Trophoblast cell (in vitro differentiated cells and primary cell): ENCODE results near the gene TEAD1.
A peak's percentile ranks its signal among the peaks of the same experiment; 100 is the strongest.

Experiments used
- DNase-seq, 2 donors: peaks; one replicate each; pipeline ENCODE4 v3.0.0-alpha.2; 2016
- H2AFZ ChIP-seq: 2 replicates; pipeline ENCODE4 v1.6.1; 2013; ENCODE audit warnings: low read length, moderate library complexity, mild to moderate bottlenecking; ENCODE audit not compliant: insufficient read depth, poor library complexity
- H2AK5ac ChIP-seq: 2 replicates; pipeline ENCODE4 v1.6.1; 2013; ENCODE audit warnings: mild to moderate bottlenecking, low read length
- H2BK120ac ChIP-seq: 2 replicates; pipeline ENCODE4 v1.6.1; 2013; ENCODE audit warnings: low read length, mild to moderate bottlenecking, moderate library complexity; ENCODE audit not compliant: insufficient read depth, poor library complexity
- H2BK12ac ChIP-seq: 2 replicates; pipeline ENCODE4 v1.6.1; 2013; ENCODE audit warnings: mild to moderate bottlenecking, low read length, moderate library complexity
- H2BK5ac ChIP-seq: 2 replicates; pipeline ENCODE4 v1.6.1; 2013; ENCODE audit warnings: low read length, low read depth, moderate library complexity, mild to moderate bottlenecking; ENCODE audit not compliant: poor library complexity
- H3K14ac ChIP-seq: 2 replicates; pipeline ENCODE4 v1.6.1; 2013; ENCODE audit warnings: mild to moderate bottlenecking, low read length
- H3K18ac ChIP-seq: 2 replicates; pipeline ENCODE4 v1.6.1; 2013; ENCODE audit warnings: mild to moderate bottlenecking, low read length
- H3K23ac ChIP-seq: 2 replicates; pipeline ENCODE4 v1.6.1; 2013; ENCODE audit warnings: low read length
- H3K27ac ChIP-seq: 2 replicates; pipeline ENCODE4 v1.5.1; 2013; ENCODE audit warnings: low read depth, mild to moderate bottlenecking, inconsistent platforms, low read length, moderate library complexity
- H3K27me3 ChIP-seq: 2 replicates; pipeline ENCODE4 v1.6.1; 2013; ENCODE audit warnings: inconsistent platforms, mild to moderate bottlenecking, low read length, moderate library complexity; ENCODE audit not compliant: insufficient read depth
- H3K36me3 ChIP-seq, 2 experiments: 1 replicate in 1 of 2; 2 replicates in 1 of 2; pipeline ENCODE4 v1.6.1; 2013; ENCODE audit warnings: low read length in 2 of 2, mild to moderate bottlenecking in 2 of 2, moderate library complexity in 1 of 2; ENCODE audit not compliant: insufficient read depth in 2 of 2, control insufficient read depth in 1 of 2
- H3K4ac ChIP-seq: 2 replicates; pipeline ENCODE4 v1.6.1; 2013; ENCODE audit warnings: low read depth, mild to moderate bottlenecking, low read length, moderate library complexity
- H3K4me1 ChIP-seq, 2 experiments: 1 replicate in 1 of 2; 2 replicates in 1 of 2; pipeline ENCODE4 v1.6.1; 2013; ENCODE audit warnings: low read length in 2 of 2, mild to moderate bottlenecking in 2 of 2, moderate library complexity in 1 of 2; ENCODE audit not compliant: insufficient read depth in 2 of 2, control insufficient read depth in 1 of 2
- H3K4me2 ChIP-seq: 2 replicates; pipeline ENCODE4 v1.6.1; 2013; ENCODE audit warnings: inconsistent platforms, mild to moderate bottlenecking, low read length, moderate library complexity
- H3K4me3 ChIP-seq: 2 replicates; pipeline ENCODE4 v1.5.1; 2013; ENCODE audit warnings: mild to moderate bottlenecking, low read depth, low read length, inconsistent platforms
- H3K79me1 ChIP-seq: one replicate; pipeline ENCODE4 v1.6.1; 2013; ENCODE audit warnings: low read length
- H3K79me2 ChIP-seq: 2 replicates; pipeline ENCODE4 v1.6.1; 2013; ENCODE audit warnings: low read length, mild to moderate bottlenecking; ENCODE audit not compliant: control insufficient read depth, insufficient read depth, poor library complexity
- H3K9ac ChIP-seq: 2 replicates; pipeline ENCODE4 v1.6.1; 2013; ENCODE audit warnings: mild to moderate bottlenecking, low read length
- H3K9me3 ChIP-seq: 2 replicates; pipeline ENCODE4 v1.6.1; 2013; ENCODE audit warnings: low read depth, mild to moderate bottlenecking, control low read depth, inconsistent platforms, low read length; ENCODE audit not compliant: insufficient read depth
- H4K12ac ChIP-seq: 2 replicates; pipeline ENCODE4 v1.6.1; 2013; ENCODE audit warnings: low read depth, mild to moderate bottlenecking, low read length, moderate library complexity
- H4K8ac ChIP-seq: 2 replicates; pipeline ENCODE4 v1.6.1; 2013; ENCODE audit warnings: low read depth, mild to moderate bottlenecking, low read length, moderate library complexity
- H4K91ac ChIP-seq: one replicate; pipeline ENCODE4 v1.6.1; 2013; ENCODE audit warnings: low read depth, mild to moderate bottlenecking, low read length, moderate library complexity
- WGBS: extraction: QIAGEN DNeasy Blood & Tissue Kit; methylation state at CpG from one replicate; pipeline ENCODE4 v1.1.7; 2013; ENCODE audit warnings: missing lambda C conversion rate; ENCODE audit not compliant: insufficient read length, insufficient coverage; ENCODE audit errors: extremely low coverage; 5-methylcytosine and 5-hydroxymethylcytosine counted together

Gene TEAD1

GRCh38 chr11:12712132-12712531 lies 37.9 kb downstream of the TEAD1 start:
- H3K4me2 ChIP-seq = no peak overlapping the region

GRCh38 chr11:12715131-12715530 lies 40.9 kb downstream of the TEAD1 start:
- Histone ChIP-seq H3K79me1 (peaks cover 18% of the 10 kb centered on the region), H3K27me3 (no peaks in the 10 kb centered on the region), H3K36me3 (peaks cover 0 to 2% of the 10 kb centered on the region in 2 experiments), H3K27ac (peak overlapping the region; percentile 67), H3K4ac (peak overlapping the region; percentile 92), H3K23ac (no peak overlapping the region), H4K8ac (peak overlapping the region; percentile 50), H3K9ac (no peak overlapping the region), H2BK5ac (peak overlapping the region; percentile 70), H2AFZ (peak overlapping the region; percentile 39), H3K79me2 (peaks cover 41% of the 10 kb centered on the region), H3K9me3 (no peaks in the 10 kb centered on the region), H2BK120ac (peak overlapping the region; percentile 63), H3K4me2 (peak overlapping the region; percentile 16), H3K4me1 (peaks cover 35 to 41% of the 10 kb centered on the region in 2 experiments), H2BK12ac (no peak overlapping the region), H3K18ac (peak overlapping the region; percentile 33), H2AK5ac (peak overlapping the region; percentile 32), H3K14ac (peak overlapping the region; percentile 33), H4K91ac (peak overlapping the region; percentile 7), H3K4me3 (no peak overlapping the region), H4K12ac (peak overlapping the region; percentile 35)
- no CpG with 5 or more reads among the region's 4 CpGs for WGBS
- no peak for DNase-seq

More at GRCh38 chr11:12712132-12712531, 37.9 kb downstream of the TEAD1 start:
- H4K8ac ChIP-seq = no peak overlapping the region
- no peaks in the 10 kb centered on the region for H3K9me3 ChIP-seq
- no peak overlapping the region for H3K18ac ChIP-seq
- H3K4me1 ChIP-seq = peaks cover 25 to 29% of the 10 kb centered on the region in 2 experiments
- no peak overlapping the region for H3K14ac ChIP-seq
- H3K79me1 ChIP-seq = peaks cover 11% of the 10 kb centered on the region
- no peak overlapping the region for H3K23ac ChIP-seq
- H2BK120ac ChIP-seq = no peak overlapping the region
- H3K4me3 ChIP-seq = no peak overlapping the region
- peaks cover 0 to 6% of the 10 kb centered on the region in 2 experiments for H3K36me3 ChIP-seq
- no peak for DNase-seq
- H2BK12ac ChIP-seq = no peak overlapping the region
- no peak overlapping the region for H4K12ac ChIP-seq
- H3K9ac ChIP-seq = no peak overlapping the region
- H2AFZ ChIP-seq = no peak overlapping the region
- H4K91ac ChIP-seq = no peak overlapping the region
- H3K4ac ChIP-seq = peak overlapping the region; percentile 65
- no peaks in the 10 kb centered on the region for H3K27me3 ChIP-seq
- H3K27ac ChIP-seq = no peak overlapping the region
- no peak overlapping the region for H2BK5ac ChIP-seq
- no peak overlapping the region for H2AK5ac ChIP-seq
- peaks cover 34% of the 10 kb centered on the region for H3K79me2 ChIP-seq
- no CpG with 5 or more reads among the region's 4 CpGs for WGBS

- Histone ChIP-seq H3K27me3 (no peaks in the 10 kb centered on the region), H2AFZ (no peak overlapping the region), H4K91ac (peak overlapping the region; percentile 30), H3K14ac (peak overlapping the region; percentile 7), H3K18ac (peak overlapping the region; percentile 39), H3K4ac (peak overlapping the region; percentile 5), H3K4me1 (peaks cover 37 to 44% of the 10 kb centered on the region in 2 experiments), H2BK120ac (no peak overlapping the region), H4K12ac (no peak overlapping the region), H3K9ac (no peak overlapping the region), H3K23ac (no peak overlapping the region), H3K79me1 (peaks cover 18% of the 10 kb centered on the region), H3K27ac (peak overlapping the region; percentile 35), H3K4me2 (no peak overlapping the region), H3K4me3 (no peak overlapping the region), H2BK12ac (no peak overlapping the region), H4K8ac (no peak overlapping the region), H3K36me3 (peaks cover 0 to 2% of the 10 kb centered on the region in 2 experiments), H2BK5ac (no peak overlapping the region), H3K79me2 (peaks cover 39% of the 10 kb centered on the region), H3K9me3 (no peaks in the 10 kb centered on the region), H2AK5ac (no peak overlapping the region)
- WGBS = no CpG with 5 or more reads among the region's 11 CpGs
- DNase-seq = no peak
Observed at GRCh38 chr11:12715941-12716340, 41.7 kb downstream of the TEAD1 start.

DNA sequence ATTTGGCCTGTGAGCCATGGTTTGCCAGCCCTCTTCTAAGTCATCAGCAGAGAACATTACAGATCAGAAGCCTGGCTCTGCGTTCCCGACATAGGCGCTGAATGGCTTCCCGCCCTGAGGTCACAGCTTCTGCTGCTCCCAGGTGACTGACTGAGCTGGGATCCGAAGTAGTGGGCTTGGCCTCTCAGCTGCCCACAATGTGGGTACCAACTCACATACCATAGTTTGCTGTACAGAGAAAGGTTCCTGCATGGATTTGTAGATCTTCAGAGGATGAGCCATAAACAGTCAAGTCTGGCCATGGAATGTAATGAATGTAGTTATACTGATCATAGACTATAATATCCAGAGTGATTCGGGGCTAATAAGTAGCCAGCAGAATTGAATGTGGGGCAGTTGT lies 42.6 kb downstream of the TEAD1 start:
- Histone ChIP-seq H2BK5ac (no peak overlapping the region), H2BK120ac (no peak overlapping the region), H4K12ac (no peak overlapping the region), H3K4me3 (no peak overlapping the region), H3K23ac (no peak overlapping the region), H4K91ac (no peak overlapping the region), H2BK12ac (no peak overlapping the region), H3K4ac (peak overlapping the region; percentile 28), H3K4me2 (no peak overlapping the region), H3K79me2 (peaks cover 37% of the 10 kb centered on the region), H3K9me3 (no peaks in the 10 kb centered on the region), H3K18ac (no peak overlapping the region), H2AFZ (no peak overlapping the region), H3K4me1 (peaks cover 39 to 49% of the 10 kb centered on the region in 2 experiments), H3K79me1 (peaks cover 18% of the 10 kb centered on the region), H2AK5ac (no peak overlapping the region), H4K8ac (no peak overlapping the region), H3K27ac (no peak overlapping the region), H3K27me3 (no peaks in the 10 kb centered on the region), H3K9ac (no peak overlapping the region), H3K14ac (no peak overlapping the region), H3K36me3 (peaks cover 0 to 2% of the 10 kb centered on the region in 2 experiments)
- WGBS = no CpG with 5 or more reads among the region's 6 CpGs
- no peak for DNase-seq
